AG10803 (cell line): ENCODE data around the gene GAK.

ENCODE experiments used
- DNase-seq: peaks from one replicate; pipeline ENCODE4 v3.0.0; 2010; ENCODE audit warnings: low read depth
- H3K4me3 ChIP-seq: 2 replicates; pipeline ENCODE4 v1.5.1; 2011; ENCODE audit warnings: mild to moderate bottlenecking, low read length, control low read depth
- TF ChIP-seq, protein P1 (sequence below): conservative IDR thresholded peaks from 2 replicates; pipeline ENCODE4 v1.5.1; 2011; ENCODE audit warnings: mild to moderate bottlenecking, low read length, control low read depth, inconsistent platforms

The GAK gene

DNA sequence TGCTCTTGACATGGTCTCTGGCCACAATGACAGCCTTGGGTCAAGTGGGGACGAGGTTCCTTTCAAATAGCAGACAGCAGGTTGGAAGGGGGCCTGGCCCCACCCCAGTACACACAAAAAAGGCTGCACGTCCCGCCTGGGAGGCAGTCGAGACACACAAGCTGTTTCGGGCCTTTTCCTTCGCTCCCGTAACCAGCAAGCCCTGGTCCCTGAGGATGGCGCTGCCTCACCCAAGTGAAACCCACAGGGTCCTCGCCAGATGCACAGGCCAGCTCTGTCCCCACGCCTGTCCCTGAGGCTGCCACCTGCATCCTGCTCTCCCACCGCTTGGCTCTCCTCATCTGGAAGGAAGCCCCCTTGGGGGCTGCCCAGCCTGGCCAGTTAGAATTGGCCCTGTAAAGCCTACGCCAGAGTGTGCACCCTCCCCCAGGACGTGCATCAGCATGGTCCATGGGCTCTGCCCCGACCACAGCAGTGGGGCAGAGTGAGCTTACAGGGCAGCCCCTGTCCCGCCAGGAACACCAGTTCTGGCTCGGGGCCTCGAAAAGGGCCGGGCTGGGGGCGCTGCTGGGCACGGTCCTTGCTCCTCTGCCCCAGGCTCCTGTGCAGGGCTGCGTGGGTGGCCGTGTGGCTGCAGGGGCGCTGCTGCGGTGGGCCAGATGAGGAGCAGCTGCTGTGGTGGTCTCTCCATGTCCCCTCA is 108.2 kb downstream of the GAK start:
- no peak for DNase-seq
- TF ChIP-seq, protein P1, sequence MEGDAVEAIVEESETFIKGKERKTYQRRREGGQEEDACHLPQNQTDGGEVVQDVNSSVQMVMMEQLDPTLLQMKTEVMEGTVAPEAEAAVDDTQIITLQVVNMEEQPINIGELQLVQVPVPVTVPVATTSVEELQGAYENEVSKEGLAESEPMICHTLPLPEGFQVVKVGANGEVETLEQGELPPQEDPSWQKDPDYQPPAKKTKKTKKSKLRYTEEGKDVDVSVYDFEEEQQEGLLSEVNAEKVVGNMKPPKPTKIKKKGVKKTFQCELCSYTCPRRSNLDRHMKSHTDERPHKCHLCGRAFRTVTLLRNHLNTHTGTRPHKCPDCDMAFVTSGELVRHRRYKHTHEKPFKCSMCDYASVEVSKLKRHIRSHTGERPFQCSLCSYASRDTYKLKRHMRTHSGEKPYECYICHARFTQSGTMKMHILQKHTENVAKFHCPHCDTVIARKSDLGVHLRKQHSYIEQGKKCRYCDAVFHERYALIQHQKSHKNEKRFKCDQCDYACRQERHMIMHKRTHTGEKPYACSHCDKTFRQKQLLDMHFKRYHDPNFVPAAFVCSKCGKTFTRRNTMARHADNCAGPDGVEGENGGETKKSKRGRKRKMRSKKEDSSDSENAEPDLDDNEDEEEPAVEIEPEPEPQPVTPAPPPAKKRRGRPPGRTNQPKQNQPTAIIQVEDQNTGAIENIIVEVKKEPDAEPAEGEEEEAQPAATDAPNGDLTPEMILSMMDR = no peak
- H3K4me3 ChIP-seq = no peak overlapping the region

DNA sequence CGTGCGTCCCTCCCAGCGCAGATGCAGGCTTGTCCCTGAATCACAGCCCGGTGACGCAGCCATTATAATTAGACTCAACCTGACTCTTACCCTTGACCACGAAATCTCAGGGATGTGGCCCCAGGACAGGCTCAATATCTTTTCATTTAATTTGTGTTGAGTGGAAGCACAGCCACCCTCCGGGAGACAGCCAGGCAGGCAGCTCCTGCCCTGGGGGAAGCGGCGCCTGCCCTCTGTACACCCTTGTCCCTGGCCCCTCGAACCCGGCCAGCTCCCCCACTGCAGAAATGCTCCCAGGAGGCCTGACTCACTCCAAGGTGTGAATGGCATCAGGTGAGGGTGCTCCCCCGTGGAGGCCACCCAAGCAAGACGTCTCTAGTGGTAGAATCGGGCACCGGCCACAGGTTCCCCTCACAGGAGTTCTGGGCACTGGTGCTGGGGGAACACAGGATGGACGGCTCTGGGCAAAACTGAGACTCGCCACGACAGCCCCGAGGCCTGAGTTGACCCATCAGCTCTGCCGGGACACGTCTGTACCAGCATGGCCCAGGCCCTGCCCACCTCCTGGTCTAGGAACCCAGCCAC is 108.8 kb downstream of the GAK start:
- H3K4me3 ChIP-seq = no peak overlapping the region
- TF ChIP-seq, protein P1 = no peak
- DNase-seq = no peak

GRCh38 chr4:822361-823175 is 109.5 kb downstream of the GAK start:
- H3K4me3 ChIP-seq = no peak overlapping the region
- DNase-seq = no peak
- TF ChIP-seq, protein P1 = no peak

DNA sequence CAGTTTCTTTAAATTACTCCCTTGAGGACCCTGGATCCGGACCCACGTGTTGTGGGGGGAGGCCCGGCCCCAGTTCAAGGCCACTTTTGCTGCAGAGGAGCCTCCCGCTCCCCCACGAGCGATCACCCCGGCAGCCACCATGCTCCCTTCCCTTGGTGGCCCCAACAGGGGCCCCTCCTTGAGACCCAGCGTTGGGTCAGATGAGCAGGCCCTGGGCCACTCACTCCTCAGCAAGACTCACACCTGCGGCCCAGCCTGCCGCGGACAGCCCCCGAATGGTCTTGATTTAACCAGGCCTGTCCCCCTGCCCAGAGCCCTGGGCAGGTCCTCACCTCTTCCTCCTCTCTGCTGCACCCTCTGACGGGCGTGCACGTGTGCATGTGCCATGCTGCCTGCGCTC is 110.5 kb downstream of the GAK start:
- TF ChIP-seq, protein P1 = no peak
- H3K4me3 ChIP-seq = no peak overlapping the region
- no peak for DNase-seq

GRCh38 chr4:821181-821591 is 110.9 kb downstream of the GAK start:
- no peak for DNase-seq
- TF ChIP-seq, protein P1 = no peak
- H3K4me3 ChIP-seq = no peak overlapping the region

DNA sequence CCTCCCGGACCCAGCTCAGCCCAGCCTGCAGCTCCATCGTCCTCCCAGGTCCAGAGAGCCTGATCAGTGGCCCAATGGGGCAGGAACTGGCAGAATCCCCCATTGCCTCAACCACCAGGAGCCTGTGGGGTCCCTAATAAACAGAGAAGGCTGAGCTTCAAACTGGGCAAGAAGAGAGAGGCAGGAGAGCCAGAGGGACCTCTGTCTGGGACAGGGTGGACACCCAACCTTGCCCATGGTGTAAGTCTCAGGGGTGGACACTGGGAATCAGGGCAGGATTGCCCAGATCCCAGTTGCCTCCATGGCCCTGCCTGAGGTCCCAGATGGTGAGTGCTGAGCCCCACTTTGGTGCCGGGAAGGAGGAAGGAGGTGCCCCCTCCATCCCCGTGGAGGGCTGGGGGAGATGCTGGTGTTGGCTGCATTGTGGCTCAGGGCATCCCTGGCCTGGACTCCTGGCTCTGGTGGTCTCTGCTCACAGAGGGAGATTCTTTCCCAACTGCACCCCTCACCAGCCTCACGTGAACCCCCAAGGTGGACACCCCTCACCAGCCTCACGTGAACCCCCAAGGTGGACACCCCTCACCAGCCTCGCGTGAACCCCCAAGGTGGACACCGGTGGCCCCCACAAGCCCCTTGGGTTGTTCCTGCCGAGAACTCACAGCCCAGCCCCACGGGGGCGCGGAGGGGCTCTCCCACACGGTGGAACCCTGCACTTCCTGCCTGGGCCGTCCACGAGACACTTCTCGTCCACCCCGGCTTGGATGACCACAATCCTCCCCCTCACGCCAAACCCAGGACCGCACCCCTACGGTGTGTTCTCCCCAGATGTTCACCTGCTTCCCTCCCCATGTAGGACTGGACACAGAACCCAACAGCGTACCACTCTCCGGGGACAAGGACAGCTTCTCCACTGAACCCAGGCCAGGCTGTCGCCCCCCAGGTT is 111.6 kb downstream of the GAK start:
- no peak overlapping the region for H3K4me3 ChIP-seq
- no peak for DNase-seq
- TF ChIP-seq, protein P1 = no peak
